Liver (tissue), 3 donors: Measurements from ENCODE around the gene COPS9.

ENCODE experiments used
- ATF3 ChIP-seq: IDR thresholded peaks from 2 replicates; pipeline ENCODE4 v1.6.1; 2016; ENCODE audit warnings: antibody characterized with exemption
- MAX ChIP-seq: IDR thresholded peaks from 2 replicates; pipeline ENCODE4 v1.6.1; 2016; ENCODE audit warnings: antibody characterized with exemption
- RAD21 ChIP-seq, 2 donors: IDR thresholded peaks; 2 replicates each; pipeline ENCODE4 v1.6.1; 2016; ENCODE audit warnings: antibody characterized with exemption in 2 of 2, mild to moderate bottlenecking in 2 of 2
- SP1 ChIP-seq: IDR thresholded peaks from 2 replicates; pipeline ENCODE4 v1.6.1; 2018; ENCODE audit warnings: antibody characterized with exemption, mild to moderate bottlenecking
- TAF1 ChIP-seq: conservative IDR thresholded peaks from 2 replicates; pipeline ENCODE4 v1.6.1; 2016; ENCODE audit warnings: antibody characterized with exemption, mild to moderate bottlenecking
- YY1 ChIP-seq: IDR thresholded peaks from 2 replicates; pipeline ENCODE4 v1.6.1; 2016; ENCODE audit warnings: antibody characterized with exemption, mild to moderate bottlenecking
- TF ChIP-seq, protein P1 (sequence below): fragments of 150-350 bp; IDR thresholded peaks from 2 replicates; pipeline ENCODE4 v1.5.1; 2017; ENCODE audit warnings: improper control_type of control experiment, low read depth, low read length; ENCODE audit not compliant: missing input control
- donor health status: healthy.
- donor health status: healthy.

DNA sequence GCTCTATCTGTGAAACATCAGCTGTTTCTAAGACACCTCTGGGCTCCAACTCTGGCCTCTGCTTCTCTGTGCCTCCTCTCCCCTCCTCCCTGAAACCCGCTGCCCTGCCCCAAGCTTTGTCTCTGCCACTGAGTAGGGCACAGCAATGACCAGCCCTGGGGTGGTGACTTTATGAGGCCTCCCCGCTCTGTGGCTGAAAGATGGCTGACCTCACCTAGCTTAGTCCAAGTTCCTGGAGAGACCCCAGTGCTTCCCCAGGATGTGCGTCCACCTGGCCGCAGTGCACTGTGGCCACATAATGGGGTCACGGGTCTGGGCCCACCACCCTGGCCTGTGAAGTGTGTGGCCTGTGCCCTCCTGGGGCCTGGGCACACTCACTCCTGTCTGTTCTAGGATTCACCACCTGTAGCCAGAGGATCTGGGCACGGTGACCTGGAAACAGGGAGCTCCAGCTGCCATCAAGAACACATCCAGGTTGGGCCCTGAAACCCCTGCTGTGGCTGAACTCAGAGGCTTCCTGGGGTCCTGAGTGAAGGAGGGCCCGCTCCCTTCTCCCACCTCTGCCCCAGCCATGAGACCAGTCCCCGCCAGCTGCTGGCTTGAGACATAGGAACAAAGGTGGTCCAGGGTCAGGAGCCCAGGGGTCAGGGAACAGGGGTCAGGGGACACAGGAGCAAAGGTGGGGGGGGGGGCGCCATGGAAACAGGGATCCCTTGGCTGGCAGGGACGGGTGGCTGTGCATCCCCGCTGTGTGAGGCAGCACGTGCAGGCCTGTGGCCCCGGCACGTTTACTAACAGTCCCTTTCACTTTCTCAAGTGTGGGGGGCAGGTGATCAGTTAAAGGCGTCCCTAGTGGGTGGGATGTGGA is 33.6 kb upstream of the COPS9 start:
- TF ChIP-seq, protein P1, sequence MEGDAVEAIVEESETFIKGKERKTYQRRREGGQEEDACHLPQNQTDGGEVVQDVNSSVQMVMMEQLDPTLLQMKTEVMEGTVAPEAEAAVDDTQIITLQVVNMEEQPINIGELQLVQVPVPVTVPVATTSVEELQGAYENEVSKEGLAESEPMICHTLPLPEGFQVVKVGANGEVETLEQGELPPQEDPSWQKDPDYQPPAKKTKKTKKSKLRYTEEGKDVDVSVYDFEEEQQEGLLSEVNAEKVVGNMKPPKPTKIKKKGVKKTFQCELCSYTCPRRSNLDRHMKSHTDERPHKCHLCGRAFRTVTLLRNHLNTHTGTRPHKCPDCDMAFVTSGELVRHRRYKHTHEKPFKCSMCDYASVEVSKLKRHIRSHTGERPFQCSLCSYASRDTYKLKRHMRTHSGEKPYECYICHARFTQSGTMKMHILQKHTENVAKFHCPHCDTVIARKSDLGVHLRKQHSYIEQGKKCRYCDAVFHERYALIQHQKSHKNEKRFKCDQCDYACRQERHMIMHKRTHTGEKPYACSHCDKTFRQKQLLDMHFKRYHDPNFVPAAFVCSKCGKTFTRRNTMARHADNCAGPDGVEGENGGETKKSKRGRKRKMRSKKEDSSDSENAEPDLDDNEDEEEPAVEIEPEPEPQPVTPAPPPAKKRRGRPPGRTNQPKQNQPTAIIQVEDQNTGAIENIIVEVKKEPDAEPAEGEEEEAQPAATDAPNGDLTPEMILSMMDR, result no peak
- TF ChIP-seq MAX (no peak), ATF3 (no peak), YY1 (no peak), RAD21 (IDR thresholded peaks at IDR 0.05) (no peak), SP1 (no peak), TAF1 (no peak)
